GM12801 (cell line): Measurements from ENCODE around the gene MTR.

Experiments used
- CTCF ChIP-seq: IDR thresholded peaks from one replicate; pipeline ENCODE4 v1.5.1; 2011; ENCODE audit warnings: control low read depth; ENCODE audit not compliant: insufficient read length; ENCODE audit errors: extremely low read depth

MTR gene

GRCh38 chr1:236810018-236810417 is 14.9 kb downstream of the MTR start:
- no peak for TF ChIP-seq CTCF

- no peak for TF ChIP-seq CTCF
These were observed 17.4 kb downstream of the MTR start for GRCh38 chr1:236812334-236813030.

GRCh38 chr1:236815941-236816340 is 20.8 kb downstream of the MTR start:
- TF ChIP-seq CTCF = no peak

GRCh38 chr1:236819856-236820255 is 24.8 kb downstream of the MTR start:
- TF ChIP-seq CTCF = no peak

GRCh38 chr1:236821091-236821627 is 26.1 kb downstream of the MTR start:
- no peak for TF ChIP-seq CTCF

- TF ChIP-seq CTCF = no peak
These were observed 28.5 kb downstream of the MTR start for GRCh38 chr1:236823559-236823958.

GRCh38 chr1:236829085-236829484 is 34.0 kb downstream of the MTR start:
- TF ChIP-seq CTCF = no peak

GRCh38 chr1:236830116-236830515 is 35.0 kb downstream of the MTR start:
- no peak for TF ChIP-seq CTCF
